ENCODE data around the gene RNF157. TPM values are rescaled to one million over a fixed set of nuclear protein-coding genes. Genes with fewer than 3 reads are reported as not detected.
A peak's percentile ranks its signal among the peaks of the same experiment; 100 is the strongest.

Gene RNF157
- total and polyA plus RNA-seq, 2 of the 13 experiments (the other 11 are each of a cell fraction or from before 2014, with no cell fraction given), result 0.44 to 1.5 TPM

DNA sequence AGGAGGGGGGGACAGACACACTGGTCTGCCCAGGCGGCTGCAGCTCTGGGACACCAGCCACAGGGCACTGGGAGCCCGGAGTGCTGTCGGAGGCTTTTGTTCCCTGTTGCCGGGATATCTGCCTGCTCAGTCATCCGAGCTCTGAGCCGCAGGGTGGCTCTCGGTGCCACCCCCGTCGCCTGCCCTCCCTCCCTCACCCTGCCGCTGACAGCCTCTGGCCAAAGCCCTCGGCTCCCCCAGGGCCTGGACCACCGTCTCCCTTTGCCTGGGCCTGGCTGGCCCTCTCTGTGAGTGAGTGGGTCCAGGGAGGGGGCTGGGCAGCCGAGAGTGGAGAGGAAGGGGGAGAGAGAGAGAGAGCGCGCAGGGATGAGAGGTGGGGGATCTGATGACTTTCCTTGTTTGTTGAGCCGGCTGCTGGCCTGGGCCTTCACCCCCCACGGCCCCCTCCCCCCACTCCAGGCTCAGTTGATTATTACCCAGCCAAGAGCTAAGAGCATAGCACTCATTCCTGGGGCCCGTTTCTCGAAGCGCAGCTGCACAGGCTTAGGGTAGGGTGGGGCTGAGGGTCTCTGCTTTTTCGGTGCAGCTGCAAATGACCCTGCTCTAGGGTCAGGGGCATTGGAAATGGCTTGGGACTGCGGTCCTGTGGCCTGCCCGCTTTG is 101.9 kb downstream of the RNF157 start (continued):
- TF ChIP-seq ADNP (CRISPR knock-in tag; IDR thresholded peaks at IDR 0.05) (peak; percentile 21; the same call in 1 of the 2 replicates), FOXJ3 (CRISPR knock-in tag; IDR thresholded peaks at IDR 0.05; ENCODE audit: borderline replicate concordance) (peak; percentile 69; the same call in 1 of the 2 replicates), DBP (CRISPR knock-in tag; IDR thresholded peaks at IDR 0.05; ENCODE audit: not compliant biosample characterization) (no peak), ZNF556 (CRISPR knock-in tag; IDR thresholded peaks at IDR 0.05; ENCODE audit: borderline replicate concordance) (no peak; the same call in 1 of the 2 replicates), NFRKB (IDR thresholded peaks at IDR 0.05) (no peak), NR3C1 (CRISPR knock-in tag; IDR thresholded peaks at IDR 0.05) (no peak), ZSCAN22 (CRISPR knock-in tag; IDR thresholded peaks at IDR 0.05) (no peak), ZNF460 (CRISPR knock-in tag; IDR thresholded peaks at IDR 0.05; ENCODE audit: borderline replicate concordance) (no peak; the same call in 1 of the 2 replicates), ZNF335 (CRISPR knock-in tag; IDR thresholded peaks at IDR 0.05) (peak; percentile 27; the same call in 1 of the 2 replicates), ZNF616 (CRISPR knock-in tag; IDR thresholded peaks at IDR 0.05; ENCODE audit: low read depth) (0 out of 2 replicates have a peak, but pooled peaks have one; percentile 26), PAXIP1 (CRISPR knock-in tag; conservative IDR thresholded peaks at IDR 0.05) (peak; percentile 97), KLF6 (CRISPR knock-in tag; IDR thresholded peaks at IDR 0.05) (no peak), ZNF407 (CRISPR knock-in tag; IDR thresholded peaks at IDR 0.05; ENCODE audit: not compliant biosample characterization) (peak; percentile 61), ZNF256 (CRISPR knock-in tag; conservative IDR thresholded peaks at IDR 0.05) (no peak)
- TF ChIP-seq, protein P1, sequence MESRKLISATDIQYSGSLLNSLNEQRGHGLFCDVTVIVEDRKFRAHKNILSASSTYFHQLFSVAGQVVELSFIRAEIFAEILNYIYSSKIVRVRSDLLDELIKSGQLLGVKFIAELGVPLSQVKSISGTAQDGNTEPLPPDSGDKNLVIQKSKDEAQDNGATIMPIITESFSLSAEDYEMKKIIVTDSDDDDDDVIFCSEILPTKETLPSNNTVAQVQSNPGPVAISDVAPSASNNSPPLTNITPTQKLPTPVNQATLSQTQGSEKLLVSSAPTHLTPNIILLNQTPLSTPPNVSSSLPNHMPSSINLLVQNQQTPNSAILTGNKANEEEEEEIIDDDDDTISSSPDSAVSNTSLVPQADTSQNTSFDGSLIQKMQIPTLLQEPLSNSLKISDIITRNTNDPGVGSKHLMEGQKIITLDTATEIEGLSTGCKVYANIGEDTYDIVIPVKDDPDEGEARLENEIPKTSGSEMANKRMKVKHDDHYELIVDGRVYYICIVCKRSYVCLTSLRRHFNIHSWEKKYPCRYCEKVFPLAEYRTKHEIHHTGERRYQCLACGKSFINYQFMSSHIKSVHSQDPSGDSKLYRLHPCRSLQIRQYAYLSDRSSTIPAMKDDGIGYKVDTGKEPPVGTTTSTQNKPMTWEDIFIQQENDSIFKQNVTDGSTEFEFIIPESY (CRISPR knock-in tag; IDR thresholded peaks at IDR 0.05), result no peak
